Fibroblast of villous mesenchyme (primary cell): ENCODE data around the gene PCDHGB6. TPM values are rescaled to one million over a fixed set of nuclear protein-coding genes. Genes with fewer than 3 reads are reported as not detected.
A peak's percentile ranks its signal among the peaks of the same experiment; 100 is the strongest.

Experiments used
- DNase-seq: peaks from one replicate; pipeline ENCODE4 v3.0.0-alpha.2; 2010; ENCODE audit warnings: low read depth
- H3K4me3 ChIP-seq: 2 replicates; pipeline ENCODE4 v1.5.1; 2011; ENCODE audit warnings: low read depth, mild to moderate bottlenecking, low read length
- CTCF ChIP-seq: IDR thresholded peaks from 2 replicates; pipeline ENCODE4 v1.5.1; 2012; ENCODE audit warnings: low read depth, mild to moderate bottlenecking, low read length; ENCODE audit not compliant: insufficient read depth
- total RNA-seq: library from RNA; depleted of rRNA; stranded (reverse); fragments of >200 nt; gene quantifications from 2 replicates; pipeline ENCODE4 v1.2.3, GENCODE V29; 2012

PCDHGB6 gene
- total RNA-seq, 1 donor: 4.3 TPM

- peak within 1 kb of the TSS; percentile 53 for H3K4me3 ChIP-seq
- peak; percentile 85 for DNase-seq
These were observed 9.8 kb downstream of the PCDHGB6 start, which contains the start of gene PCDHGB7 for GRCh38 chr5:141417494-141418172. Gene PCDHGB7 (plus strand): TSS chr5:141417677. CDS start chr5:141417860, 183 bp downstream.

GRCh38 chr5:141419074-141419880, 11.5 kb downstream of the PCDHGB6 start:
- no peak for DNase-seq
- H3K4me3 ChIP-seq: no peak overlapping the region
- TF ChIP-seq CTCF: no peak

More at GRCh38 chr5:141417494-141418172, 9.8 kb downstream of the PCDHGB6 start, which contains the start of gene PCDHGB7:
- peak; percentile 81 for TF ChIP-seq CTCF

- TF ChIP-seq CTCF: peak; percentile 70
- peak within 1 kb of the TSS; percentile 68 for H3K4me3 ChIP-seq
- peak; percentile 71 for DNase-seq
These were observed 13.2 kb downstream of the PCDHGB6 start, which contains the start of gene PCDHGA11 for GRCh38 chr5:141420855-141421488. Gene PCDHGA11 (plus strand): TSS chr5:141421051. CDS start chr5:141421228, 177 bp downstream.

- no peak for TF ChIP-seq CTCF
- peak overlapping the region; percentile 68 for H3K4me3 ChIP-seq
- peak; percentile 8 for DNase-seq
These were observed 13.7 kb downstream of the PCDHGB6 start for GRCh38 chr5:141421489-141421855.

GRCh38 chr5:141422742-141423291, 15.0 kb downstream of the PCDHGB6 start:
- TF ChIP-seq CTCF: no peak
- DNase-seq: no peak
- no peak overlapping the region for H3K4me3 ChIP-seq

GRCh38 chr5:141427783-141428426, 20.1 kb downstream of the PCDHGB6 start:
- no peak overlapping the region for H3K4me3 ChIP-seq
- no peak for DNase-seq
- TF ChIP-seq CTCF: no peak
